DMS114 treated with DMSO at 0.1 percent for 48 hours (cell line): ENCODE data around the gene DLG1.

Experiments
- DNase-seq: peaks from one replicate; lab custom pipeline; 2025; ENCODE audit not compliant: unreplicated experiment; lab: John Stamatoyannopoulos, UW

DLG1 gene

DNA sequence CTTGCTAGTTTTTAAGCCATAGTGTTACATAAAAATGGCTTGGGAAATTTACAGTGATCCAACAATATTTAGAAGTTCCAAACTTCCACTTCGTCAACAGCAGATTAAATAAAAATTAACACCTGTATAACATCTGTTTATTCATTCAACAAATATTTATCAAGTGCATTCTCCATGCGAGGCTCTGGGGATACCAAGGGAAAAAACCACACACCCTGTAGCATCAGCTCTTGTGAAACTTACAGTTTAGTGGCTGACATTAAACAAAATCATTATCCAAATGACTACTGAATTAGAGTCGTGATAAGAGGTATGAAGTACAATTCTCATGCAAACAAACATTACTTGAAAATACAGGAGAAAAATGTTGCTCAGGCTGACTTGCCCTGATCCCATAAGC is 122.9 kb downstream of the DLG1 start:
- no peak for DNase-seq

DNA sequence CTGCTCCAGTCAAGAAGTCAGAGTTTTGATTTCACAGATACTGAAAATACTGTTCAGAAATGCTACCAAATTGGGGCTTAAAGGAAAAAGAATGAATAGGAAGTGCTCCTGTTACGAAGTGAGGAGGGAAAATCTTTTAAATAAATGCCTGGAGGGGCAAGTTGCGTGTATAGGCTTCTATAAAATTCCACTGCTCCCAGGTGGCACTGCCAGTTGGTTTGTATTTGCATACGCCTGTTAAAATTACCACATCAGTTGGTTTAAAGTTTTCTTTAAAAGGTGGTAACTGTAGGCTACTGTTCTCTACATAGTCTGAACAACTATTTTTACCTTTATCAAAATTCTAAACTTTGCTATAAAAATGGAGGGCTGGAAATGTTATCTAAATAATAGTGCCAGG is 123.5 kb downstream of the DLG1 start:
- DNase-seq: no peak

- no peak for DNase-seq
Observed at GRCh38 chr3:197173620-197174019, 124.8 kb downstream of the DLG1 start.

DNA sequence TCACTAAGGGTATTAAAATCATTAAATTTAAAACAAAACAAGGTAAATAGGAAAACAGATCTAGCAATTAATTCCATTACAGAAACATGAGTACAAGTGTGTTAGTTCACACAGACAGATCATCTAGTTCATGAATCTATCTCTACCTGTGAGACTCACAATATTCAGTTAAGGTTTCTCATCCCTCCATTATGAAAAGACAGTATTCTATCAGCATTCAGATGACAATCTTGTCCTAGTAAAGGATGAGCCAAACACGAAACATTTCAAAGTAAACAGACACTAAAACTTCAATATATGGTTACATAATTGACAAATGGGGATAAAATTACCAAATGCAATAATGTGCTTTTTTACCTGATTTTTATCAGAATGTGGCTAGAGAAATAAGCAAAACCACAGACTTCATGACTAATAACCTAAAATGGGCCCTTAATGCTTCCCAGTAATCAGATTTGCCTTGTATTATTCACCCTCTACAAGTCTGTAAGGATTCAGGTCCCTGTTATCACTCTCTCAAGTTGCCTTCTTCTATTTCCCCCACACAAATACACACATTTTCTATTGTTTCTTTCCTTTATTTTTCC is 126.8 kb downstream of the DLG1 start:
- DNase-seq: no peak

GRCh38 chr3:197169028-197169427 is 129.4 kb downstream of the DLG1 start:
- DNase-seq: no peak

- no peak for DNase-seq
Observed at GRCh38 chr3:197168606-197169005, 129.8 kb downstream of the DLG1 start.

DNA sequence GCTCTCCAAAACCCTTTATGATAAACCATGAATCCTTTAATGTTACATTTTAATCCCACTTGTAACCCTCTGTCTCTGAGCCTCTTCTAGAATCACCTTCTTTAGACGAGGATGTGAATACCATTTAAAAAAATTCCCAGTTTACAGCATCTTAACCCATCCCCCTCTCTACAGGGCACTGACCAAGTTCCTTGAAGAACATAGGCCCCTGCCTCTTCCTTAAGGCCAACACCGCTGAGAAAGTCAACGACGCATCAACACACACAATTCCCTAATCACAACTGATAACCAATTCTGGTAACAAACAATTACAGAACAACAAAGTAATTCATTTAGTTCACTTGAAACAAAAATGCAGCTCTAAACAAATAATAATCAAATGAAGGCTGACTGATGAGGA is 130.3 kb downstream of the DLG1 start:
- DNase-seq: no peak

GRCh38 chr3:197167549-197167948 is 130.9 kb downstream of the DLG1 start:
- no peak for DNase-seq

DNA sequence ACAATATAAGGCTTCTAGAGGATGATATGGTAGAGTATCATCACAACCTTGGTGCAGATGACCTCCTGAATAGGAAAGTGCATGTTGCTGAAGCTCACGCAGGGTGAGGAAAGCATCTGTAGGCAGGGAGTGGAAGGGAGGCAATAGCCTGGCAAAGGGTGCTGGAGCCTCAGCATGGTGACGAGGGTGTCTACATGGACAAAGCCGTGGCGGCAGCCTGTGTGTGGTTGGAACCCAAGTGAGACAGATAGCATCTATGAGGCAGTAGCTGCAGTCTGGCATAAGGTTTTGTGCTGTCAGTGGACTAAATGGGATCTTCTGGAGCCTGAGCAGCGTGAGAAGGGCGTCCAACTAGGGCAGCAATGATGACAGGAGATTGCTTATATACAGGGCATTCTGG is 132.5 kb downstream of the DLG1 start:
- DNase-seq: no peak

DNA sequence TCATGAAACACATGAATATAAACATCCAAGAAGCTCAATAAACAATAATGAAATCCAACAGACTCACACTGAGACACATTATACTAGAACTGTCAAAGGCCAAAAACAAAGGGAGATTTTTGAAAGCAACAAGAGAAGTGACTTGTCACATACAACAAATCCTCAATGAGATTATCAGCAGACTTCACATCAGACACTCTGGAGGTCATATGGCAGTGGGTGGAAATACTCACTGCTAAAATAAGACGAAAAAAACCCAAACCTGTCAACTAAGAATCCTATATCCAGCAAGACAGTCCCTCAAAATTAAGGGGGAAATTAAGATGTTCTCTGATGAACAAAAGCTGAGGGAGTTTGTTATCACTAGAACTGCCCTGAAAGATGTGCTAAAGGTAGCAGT is 143.4 kb downstream of the DLG1 start:
- DNase-seq: no peak

DNA sequence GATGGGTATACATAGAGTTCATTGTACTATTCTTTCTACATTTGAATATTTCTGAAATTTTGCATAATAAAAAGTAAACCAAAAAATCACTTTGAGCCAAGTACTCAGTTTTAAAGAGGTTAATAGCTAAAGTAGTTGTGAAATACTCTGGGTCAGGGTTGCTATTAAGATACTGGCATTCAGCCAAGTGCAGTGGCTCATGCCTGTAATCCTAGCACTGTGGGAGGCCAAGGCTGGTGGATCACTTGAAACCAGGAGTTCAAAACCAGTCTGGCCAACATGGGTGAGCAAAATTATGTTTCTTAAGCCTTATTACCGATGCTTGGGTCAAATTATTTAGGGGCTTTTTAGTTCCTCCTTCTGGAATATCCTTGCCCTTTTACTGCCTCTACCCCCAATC is 146.8 kb downstream of the DLG1 start:
- no peak for DNase-seq

- no peak for DNase-seq
Observed at GRCh38 chr3:197149528-197149927, 148.9 kb downstream of the DLG1 start.

- no peak for DNase-seq
Observed at GRCh38 chr3:197144188-197144587, 154.2 kb downstream of the DLG1 start.

- DNase-seq: no peak
Observed at GRCh38 chr3:197139586-197139985, 158.8 kb downstream of the DLG1 start.

DNA sequence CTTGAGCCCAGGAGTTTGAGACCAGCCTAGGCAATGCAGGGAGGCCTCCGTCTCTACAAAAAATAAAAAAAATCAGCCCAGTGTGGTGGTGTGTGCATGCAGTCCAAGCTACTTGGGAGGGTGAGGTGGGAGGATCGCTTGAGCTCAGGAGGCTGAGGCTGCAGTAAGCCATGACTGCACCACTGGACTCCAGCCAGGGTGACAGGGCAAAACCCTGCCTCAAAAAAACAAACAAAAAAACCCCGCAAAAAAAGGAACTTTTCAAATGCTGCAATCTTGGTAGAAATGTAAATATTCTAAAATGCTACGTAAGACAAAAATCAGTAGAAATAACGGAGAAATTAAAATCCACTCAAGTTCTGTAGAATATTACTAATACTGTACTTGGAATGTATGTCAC is 160.7 kb downstream of the DLG1 start:
- no peak for DNase-seq

DNA sequence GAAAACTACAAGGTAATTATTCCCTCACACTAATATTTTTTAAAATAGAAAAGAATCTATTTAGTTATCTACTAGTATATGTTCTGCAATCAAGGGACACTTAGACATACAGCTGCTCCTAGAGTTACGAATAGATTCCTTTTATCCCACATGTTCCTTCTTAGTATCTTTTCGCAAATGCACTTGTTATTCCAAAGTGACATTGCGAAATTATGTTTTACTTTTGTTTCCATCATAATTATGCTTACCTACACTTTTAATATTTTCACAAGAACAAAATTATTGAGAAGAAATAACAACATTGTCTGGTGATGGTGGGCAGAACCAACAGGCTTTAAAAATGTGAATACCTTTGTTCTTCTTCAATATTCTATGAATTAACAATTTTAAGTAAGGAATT is 161.7 kb downstream of the DLG1 start:
- no peak for DNase-seq

DNA sequence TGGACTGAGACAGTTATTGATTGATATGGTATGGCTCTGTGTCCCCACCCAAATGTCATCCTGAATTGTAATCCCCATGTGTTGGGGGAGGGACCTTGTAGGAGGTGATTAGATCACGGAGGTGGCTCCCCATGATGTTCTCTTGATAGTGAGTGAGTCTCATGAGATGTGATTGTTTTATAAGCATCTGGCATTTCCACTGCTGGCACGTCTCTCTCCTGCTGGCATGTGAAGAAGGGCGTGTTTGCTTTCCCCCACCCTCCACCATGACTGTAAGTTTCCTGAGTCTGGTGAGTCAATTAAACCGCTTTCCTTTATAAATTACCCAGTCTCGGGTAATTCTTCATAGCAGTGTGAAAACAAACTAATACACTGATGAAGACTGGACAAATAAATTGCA is 163.2 kb downstream of the DLG1 start:
- no peak for DNase-seq

DNA sequence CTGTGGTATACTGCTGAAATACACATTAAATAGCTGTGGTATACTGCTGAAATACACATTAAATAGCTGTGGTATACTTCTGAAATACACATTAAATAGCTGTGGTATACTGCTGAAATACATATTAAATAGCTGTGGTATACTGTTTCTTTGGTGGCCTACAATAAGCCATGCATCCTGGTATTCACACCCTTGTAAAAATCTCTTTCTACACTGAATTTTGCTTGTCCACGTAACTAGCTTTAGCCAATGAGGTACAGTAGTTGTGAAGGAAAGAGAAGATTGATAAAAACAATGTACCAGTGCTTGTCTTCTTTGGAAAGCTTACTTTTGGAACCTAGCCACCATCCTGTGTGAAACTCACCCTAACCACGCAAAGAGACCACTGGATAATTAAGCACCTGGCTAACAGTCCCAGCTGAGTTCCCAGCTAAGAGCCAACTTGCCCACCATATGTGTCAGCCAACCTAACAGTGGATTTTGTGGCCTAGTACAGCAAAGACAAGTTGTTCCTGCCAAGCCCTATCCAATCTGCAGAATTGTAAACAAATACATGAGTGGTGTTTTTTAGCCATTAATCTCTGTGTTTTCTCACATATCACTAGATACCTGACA is 165.4 kb downstream of the DLG1 start:
- DNase-seq: no peak

- no peak for DNase-seq
Observed at GRCh38 chr3:197125636-197126035, 172.8 kb downstream of the DLG1 start.

GRCh38 chr3:197124713-197125112 is 173.7 kb downstream of the DLG1 start:
- DNase-seq: no peak

DNA sequence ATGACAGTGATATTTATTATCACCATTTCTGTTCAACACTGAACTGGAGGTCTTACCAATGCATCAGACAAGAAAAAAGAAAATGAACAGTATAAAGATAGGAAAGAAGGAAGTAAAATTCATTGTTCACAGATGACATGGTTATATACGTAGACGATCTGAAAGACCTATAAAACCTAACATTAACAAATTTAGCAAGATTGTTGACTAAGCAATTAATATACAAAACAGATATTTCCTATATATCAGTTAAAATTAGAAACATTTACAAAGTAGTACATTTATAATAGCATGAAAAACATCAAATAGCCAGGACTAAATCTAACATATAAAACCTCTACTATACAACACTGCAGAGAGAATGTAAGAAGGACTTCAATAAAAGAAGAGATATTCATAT is 176.0 kb downstream of the DLG1 start:
- DNase-seq: no peak

DNA sequence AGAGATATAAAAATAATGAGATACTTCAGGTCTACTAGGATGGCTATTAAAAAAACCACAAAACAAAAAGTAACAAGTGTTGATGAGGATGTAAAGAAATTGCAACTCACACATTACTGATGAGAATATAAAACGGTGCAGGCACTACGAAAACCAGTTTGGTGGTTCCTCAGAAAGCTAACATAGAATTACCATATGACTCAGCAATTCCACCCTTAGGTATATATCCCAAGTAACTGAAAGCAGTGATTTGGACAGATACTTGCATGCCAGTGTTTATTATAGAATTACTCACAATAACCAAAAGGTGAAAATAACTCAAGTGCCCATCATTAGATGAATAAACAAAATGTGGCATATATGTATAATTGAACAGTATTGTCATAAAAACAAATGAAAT is 181.3 kb downstream of the DLG1 start:
- no peak for DNase-seq

DNA sequence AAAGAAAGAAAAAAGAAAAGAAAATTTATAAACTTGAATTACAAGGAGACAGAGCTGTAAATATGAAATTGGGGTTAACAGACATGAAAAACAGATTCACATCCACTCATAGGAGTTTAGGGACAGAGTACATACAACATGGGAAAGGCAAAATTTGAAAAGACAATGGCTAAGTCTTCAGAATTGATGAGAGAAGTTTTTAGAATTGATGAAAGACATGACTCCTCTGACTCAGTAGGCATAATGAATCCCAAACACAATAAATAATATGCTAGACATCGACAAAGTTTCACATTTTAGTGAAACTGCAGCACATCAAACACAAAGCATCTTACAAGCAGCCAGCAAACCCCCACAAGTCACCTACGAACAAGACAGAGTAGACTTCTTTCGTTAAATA is 184.4 kb downstream of the DLG1 start:
- no peak for DNase-seq
